Activated naive CD8-positive, alpha-beta T cell (primary cell): ENCODE results near the gene BAIAP2.
"Not testable (repeated sequence)": the region's sequence is repeated elsewhere in the genome, so short reads cannot be mapped to it uniquely, and the experiment has no call there.

Experiments
- H3K27ac Mint-ChIP-seq: one replicate; pipeline ENCODE4 v1.8.0; 2021; ENCODE audit warnings: mixed read lengths
- H3K27me3 Mint-ChIP-seq: one replicate; pipeline ENCODE4 v1.8.0; 2021; ENCODE audit warnings: mixed read lengths
- H3K36me3 Mint-ChIP-seq: one replicate; pipeline ENCODE4 v1.8.0; 2021; ENCODE audit warnings: mixed read lengths
- H3K4me1 Mint-ChIP-seq: one replicate; pipeline ENCODE4 v1.8.0; 2021; ENCODE audit warnings: low read depth, mixed read lengths
- H3K4me3 Mint-ChIP-seq: one replicate; pipeline ENCODE4 v1.8.0; 2021; ENCODE audit warnings: mild to moderate bottlenecking, mixed read lengths
- H3K9me3 Mint-ChIP-seq: one replicate; pipeline ENCODE4 v1.8.0; 2021; ENCODE audit warnings: low read depth, mixed read lengths

The BAIAP2 gene

GRCh38 chr17:81070541-81071246 lies 35.7 kb downstream of the BAIAP2 start:
- Mint-ChIP-seq H3K4me1 (no peaks in the 10 kb centered on the region), H3K27me3 (no peaks in the 10 kb centered on the region), H3K36me3 (no peaks in the 10 kb centered on the region), H3K9me3 (no peaks in the 10 kb centered on the region), H3K4me3 (no peak overlapping the region), H3K27ac (no peak overlapping the region)

DNA sequence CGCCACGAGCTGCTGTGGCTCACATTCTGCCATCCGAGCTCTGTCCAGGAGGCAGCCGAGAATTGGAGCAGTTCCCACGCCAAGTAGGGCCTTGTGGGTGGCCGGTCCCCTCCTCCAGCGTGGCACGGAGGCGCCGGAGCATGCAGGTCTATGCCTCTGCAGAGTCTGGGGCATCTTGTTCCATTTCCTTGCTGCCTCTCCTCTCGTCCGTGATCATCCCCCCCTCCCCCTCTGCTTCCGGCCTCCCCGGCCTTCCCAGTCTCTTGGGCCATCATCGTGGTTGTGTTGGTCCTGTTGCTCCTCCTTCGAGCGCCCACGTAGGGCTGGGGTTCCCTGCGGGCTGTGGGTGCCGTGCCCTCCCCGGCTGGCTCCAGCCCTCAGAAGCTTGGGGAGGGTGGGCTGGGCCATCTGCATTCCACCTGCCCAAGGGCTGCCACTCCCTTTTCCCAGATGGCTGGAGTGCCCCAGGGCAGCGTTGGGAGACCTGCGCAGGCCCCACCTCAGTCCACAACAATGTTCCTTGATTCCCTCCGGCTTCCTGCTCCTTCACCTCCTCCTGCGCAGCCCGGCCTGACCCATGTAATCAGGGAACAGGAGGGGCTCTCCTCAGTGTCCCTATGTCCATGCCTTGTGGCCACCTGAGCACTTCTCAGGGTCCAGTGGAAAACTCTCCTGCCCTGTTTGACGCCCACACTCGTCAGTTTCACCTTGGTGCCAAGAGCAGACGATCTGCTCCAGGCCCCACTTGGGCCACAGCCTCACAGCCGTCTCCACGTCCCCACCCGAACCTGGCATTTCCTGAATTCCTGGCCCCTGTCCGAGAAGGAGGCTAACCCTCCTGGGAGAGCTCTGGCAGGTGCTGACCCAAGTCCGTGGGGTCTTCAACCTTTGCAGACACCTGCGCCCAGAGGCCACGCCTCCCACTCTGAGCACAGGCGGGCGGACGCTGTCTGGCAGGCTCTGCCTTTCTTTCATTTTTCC lies 37.1 kb downstream of the BAIAP2 start:
- H3K4me3 Mint-ChIP-seq = no peak overlapping the region
- no peaks in the 10 kb centered on the region for H3K4me1 Mint-ChIP-seq
- no peaks in the 10 kb centered on the region for H3K27me3 Mint-ChIP-seq
- no peak overlapping the region for H3K27ac Mint-ChIP-seq
- H3K36me3 Mint-ChIP-seq = no peaks in the 10 kb centered on the region
- H3K9me3 Mint-ChIP-seq = no peaks in the 10 kb centered on the region

GRCh38 chr17:81073967-81074839 lies 39.3 kb downstream of the BAIAP2 start:
- Mint-ChIP-seq H3K36me3 (no peaks in the 10 kb centered on the region), H3K4me1 (no peaks in the 10 kb centered on the region), H3K27ac (no peak overlapping the region), H3K9me3 (no peaks in the 10 kb centered on the region), H3K27me3 (no peaks in the 10 kb centered on the region), H3K4me3 (no peak overlapping the region)

- Mint-ChIP-seq H3K4me1 (no peaks in the 10 kb centered on the region), H3K27ac (no peak overlapping the region), H3K4me3 (no peak overlapping the region), H3K27me3 (no peaks in the 10 kb centered on the region), H3K9me3 (no peaks in the 10 kb centered on the region), H3K36me3 (no peaks in the 10 kb centered on the region)
Measured at GRCh38 chr17:81074875-81075274, 39.9 kb downstream of the BAIAP2 start.

DNA sequence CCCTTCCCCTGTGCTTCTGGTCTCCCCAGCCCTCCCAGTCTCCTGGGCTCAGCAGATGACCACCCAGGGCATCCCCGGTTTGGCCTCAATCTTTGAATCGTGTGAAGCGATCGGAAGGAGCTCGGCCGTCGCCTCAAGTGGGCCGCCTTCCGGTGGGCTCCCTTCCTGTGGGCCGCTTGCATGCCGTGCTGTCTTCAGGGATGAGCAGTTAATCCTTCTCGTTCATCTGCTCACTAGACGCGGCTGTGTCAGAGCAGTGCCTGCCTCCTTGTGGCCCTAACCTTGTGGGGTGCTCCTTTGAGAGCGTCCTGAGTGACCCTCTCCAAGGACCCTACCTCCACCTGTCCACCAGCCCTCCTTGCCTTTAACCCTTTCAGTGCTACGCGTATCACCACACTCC lies 40.4 kb downstream of the BAIAP2 start:
- Mint-ChIP-seq H3K27ac (no peak overlapping the region), H3K4me3 (no peak overlapping the region), H3K9me3 (no peaks in the 10 kb centered on the region), H3K36me3 (no peaks in the 10 kb centered on the region), H3K4me1 (no peaks in the 10 kb centered on the region), H3K27me3 (no peaks in the 10 kb centered on the region)

GRCh38 chr17:81076141-81076679 lies 41.3 kb downstream of the BAIAP2 start:
- Mint-ChIP-seq H3K27ac (no peak overlapping the region), H3K4me3 (no peak overlapping the region), H3K9me3 (no peaks in the 10 kb centered on the region), H3K36me3 (no peaks in the 10 kb centered on the region), H3K4me1 (no peaks in the 10 kb centered on the region), H3K27me3 (no peaks in the 10 kb centered on the region)

DNA sequence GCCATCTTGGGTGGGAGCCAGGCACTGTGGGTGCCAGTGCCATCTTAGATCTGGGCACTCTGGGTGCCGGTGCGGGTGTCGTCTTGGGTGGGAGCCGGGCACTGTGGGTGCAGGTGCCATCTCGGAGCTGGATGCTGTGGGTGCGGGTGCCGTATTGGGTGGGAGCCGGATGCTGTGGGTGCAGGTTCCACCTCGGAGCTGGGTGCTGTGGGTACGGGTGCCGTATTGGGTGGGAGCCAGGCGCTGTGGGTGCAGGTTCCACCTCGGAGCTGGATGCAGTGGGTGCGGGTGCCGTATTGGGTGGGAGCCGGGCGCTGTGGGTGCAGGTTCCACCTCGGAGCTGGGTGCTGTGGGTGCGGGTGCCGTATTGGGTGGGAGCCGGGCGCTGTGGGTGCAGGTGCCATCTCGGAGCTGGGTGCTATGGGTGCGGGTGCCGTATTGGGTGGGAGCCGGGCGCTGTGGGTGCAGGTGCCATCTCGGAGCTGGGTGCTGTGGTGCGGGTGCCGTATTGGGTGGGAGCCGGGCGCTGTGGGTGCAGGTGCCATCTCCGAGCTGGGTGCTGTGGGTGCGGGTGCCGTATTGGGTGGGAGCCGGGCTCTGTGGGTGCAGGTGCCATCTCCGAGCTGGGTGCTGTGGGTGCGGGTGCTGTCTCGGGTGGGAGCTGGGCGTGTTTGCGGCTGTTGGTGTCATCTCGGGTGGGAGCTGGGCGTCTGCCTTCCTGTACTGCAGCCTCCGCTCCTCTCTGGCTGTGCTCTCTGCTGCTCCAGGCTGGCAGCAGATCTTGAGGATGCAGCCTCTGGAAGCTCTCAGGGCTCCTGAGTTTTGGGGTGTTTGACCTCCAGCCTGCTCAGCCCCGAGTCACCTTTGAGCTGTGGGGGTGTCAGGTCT lies 43.3 kb downstream of the BAIAP2 start:
- not testable (repeated sequence) for H3K36me3 Mint-ChIP-seq, H3K9me3 Mint-ChIP-seq, H3K27me3 Mint-ChIP-seq, H3K4me3 Mint-ChIP-seq, H3K27ac Mint-ChIP-seq, H3K4me1 Mint-ChIP-seq

GRCh38 chr17:81080019-81080418 lies 45.1 kb downstream of the BAIAP2 start:
- no peaks in the 10 kb centered on the region for H3K36me3 Mint-ChIP-seq

DNA sequence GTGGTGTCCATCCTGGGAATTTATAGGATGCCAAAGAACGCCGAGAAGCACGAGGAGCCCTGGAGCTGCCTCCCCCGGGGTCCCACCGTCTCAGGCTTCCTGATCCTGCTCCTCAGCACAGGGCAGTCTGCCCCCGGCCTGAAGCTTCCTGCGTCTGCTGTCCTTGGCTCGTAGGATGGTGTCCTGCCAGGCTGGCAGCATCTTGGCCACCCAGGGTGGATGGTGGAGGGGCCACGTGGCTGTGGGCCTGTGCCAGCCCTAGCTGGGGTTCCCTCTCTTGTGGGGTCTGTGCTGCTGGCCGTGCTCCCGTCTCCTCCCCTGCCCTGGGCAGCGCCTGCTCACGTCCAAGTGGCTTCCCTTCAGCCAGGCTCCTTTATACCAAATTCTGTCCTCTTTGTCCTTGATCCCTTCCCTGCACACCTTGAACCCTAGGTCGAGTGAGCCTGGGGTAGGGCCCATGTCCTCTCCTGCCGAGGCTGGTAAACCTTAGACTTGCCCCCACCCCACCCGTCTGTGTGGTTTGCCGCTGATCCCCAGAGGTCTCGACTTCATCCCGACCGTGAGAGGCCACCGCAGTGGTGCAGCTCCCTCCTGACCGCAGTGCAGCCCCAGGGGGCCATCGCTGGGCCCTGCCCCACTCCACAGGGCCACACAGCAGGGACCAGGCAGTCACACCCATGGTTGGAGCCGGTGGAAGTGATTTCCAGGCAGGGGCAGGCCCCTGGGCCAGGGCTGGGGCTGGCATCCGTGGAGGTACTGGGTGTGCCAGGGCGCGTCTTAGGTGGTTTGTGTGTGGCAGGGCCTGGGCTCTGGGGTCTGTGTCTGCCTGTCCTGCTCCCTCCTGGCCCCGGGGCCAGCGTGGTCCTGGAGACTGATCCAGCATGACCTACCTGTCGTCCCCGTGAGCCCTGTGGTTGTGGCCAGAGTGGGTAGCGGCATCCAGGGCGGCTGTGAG lies 46.5 kb downstream of the BAIAP2 start:
- Mint-ChIP-seq H3K36me3 (no peaks in the 10 kb centered on the region), H3K27ac (no peak overlapping the region), H3K9me3 (no peaks in the 10 kb centered on the region), H3K27me3 (no peaks in the 10 kb centered on the region), H3K4me3 (no peak overlapping the region), H3K4me1 (no peaks in the 10 kb centered on the region)

More at GRCh38 chr17:81080019-81080418, 45.1 kb downstream of the BAIAP2 start:
- Mint-ChIP-seq H3K4me3 (no peak overlapping the region), H3K27ac (no peak overlapping the region), H3K9me3 (no peaks in the 10 kb centered on the region), H3K4me1 (no peaks in the 10 kb centered on the region), H3K27me3 (no peaks in the 10 kb centered on the region)

DNA sequence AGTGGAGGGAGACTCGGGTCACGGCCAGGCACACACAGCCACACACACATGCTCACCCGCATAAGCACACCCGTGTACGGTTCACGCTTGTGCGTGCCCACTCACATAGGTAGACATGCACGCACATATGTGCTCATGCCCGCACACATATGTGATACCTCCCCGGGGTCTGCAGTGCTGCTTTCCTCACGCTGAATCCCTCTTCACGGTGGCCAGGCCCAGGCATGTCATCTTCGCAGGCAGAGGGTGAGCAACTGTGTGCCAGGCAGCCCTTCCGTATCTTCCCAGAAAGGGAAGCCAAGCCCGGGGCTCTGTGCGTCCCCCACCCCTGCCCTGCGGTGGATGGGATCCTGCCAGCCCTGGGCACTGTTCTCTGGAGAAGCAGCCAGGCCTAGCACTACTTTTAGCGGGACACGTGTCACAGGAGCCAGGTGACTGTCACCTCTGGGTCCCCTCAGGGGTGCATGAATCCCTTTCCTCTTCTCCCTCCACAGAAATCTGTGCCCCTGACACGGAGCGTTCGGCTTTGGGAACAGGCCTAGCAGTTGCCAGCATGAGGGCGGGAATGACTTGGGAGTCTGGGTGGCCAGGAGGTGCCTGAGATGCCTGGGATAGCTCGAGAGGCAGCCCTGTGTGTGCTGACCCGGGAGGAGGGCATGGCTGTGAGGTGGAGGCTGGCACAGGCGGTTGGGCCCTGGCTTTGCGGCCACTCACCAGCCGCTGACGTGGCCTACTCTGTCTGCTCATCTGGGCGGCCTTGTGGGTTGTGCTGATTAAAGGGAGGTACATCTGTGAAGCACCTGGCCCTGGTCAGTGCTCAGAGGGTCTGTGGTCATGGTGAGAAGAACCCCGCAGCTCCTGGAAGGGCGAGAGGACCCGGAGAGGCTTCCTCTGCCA lies 47.5 kb downstream of the BAIAP2 start:
- H3K27me3 Mint-ChIP-seq = no peaks in the 10 kb centered on the region
- H3K4me1 Mint-ChIP-seq = no peaks in the 10 kb centered on the region
- H3K27ac Mint-ChIP-seq = no peak overlapping the region
- no peaks in the 10 kb centered on the region for H3K9me3 Mint-ChIP-seq
- no peak overlapping the region for H3K4me3 Mint-ChIP-seq
- H3K36me3 Mint-ChIP-seq = no peaks in the 10 kb centered on the region

DNA sequence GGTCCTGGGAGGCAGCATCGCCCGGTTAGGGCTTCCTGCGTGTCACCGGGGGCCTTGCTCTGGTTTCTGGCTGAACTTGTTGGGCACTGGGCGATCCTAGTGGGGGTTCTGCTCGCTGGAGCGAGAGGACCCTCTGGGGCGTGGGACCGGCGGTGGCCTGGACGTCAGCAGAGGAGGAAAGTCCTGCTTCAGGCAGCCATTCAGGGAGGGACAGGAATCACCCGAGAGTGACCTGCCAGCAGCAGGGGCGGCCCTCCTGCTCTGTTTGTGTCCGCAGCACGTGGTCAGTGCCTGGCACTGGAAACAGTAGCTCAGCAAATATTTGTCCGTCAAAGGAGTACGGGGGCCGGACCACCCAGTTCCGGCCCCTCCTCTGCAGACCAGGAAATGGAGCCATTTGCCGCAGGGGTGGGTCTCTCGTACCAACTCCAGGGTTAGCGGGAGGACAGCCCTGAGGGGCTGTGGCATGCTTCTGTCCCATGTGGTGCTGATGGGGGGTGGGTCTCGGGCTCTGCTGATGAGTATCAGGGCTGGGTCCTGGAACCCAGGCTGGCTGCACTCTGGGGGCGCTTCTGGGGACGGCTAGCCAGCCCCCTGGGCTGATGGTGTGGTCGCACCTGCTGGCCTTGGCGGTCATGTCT lies 48.3 kb downstream of the BAIAP2 start:
- Mint-ChIP-seq H3K4me1 (no peaks in the 10 kb centered on the region), H3K27me3 (no peaks in the 10 kb centered on the region), H3K9me3 (no peaks in the 10 kb centered on the region), H3K36me3 (no peaks in the 10 kb centered on the region), H3K4me3 (no peak overlapping the region), H3K27ac (no peak overlapping the region)
